H9 (cell line): Measurements from ENCODE around the gene OR5D16. TPM values are rescaled to one million over a fixed set of nuclear protein-coding genes. Genes with fewer than 3 reads are reported as not detected.

ENCODE experiments used
- DNase-seq: peaks from one replicate; pipeline ENCODE4 v3.0.0-alpha.2; 2017
- H2AFZ ChIP-seq: one replicate; pipeline ENCODE4 v1.6.1; 2013; ENCODE audit warnings: mild to moderate bottlenecking, low read length, control low read depth, moderate library complexity
- H2AK5ac ChIP-seq: 2 replicates; pipeline ENCODE4 v1.6.1; 2013; ENCODE audit warnings: low read length, control low read depth, mixed read lengths; ENCODE audit not compliant: insufficient read length
- H2BK120ac ChIP-seq: one replicate; pipeline ENCODE4 v1.6.1; 2013; ENCODE audit warnings: low read depth, mild to moderate bottlenecking, low read length, control low read depth, inconsistent platforms; ENCODE audit not compliant: poor library complexity, severe bottlenecking
- H2BK12ac ChIP-seq: 2 replicates; pipeline ENCODE4 v1.6.1; 2013; ENCODE audit warnings: low read length, control low read depth, mixed read lengths, low read depth; ENCODE audit not compliant: insufficient read length
- H2BK15ac ChIP-seq: 2 replicates; pipeline ENCODE4 v1.6.1; 2013; ENCODE audit warnings: low read depth, low read length, control low read depth
- H2BK20ac ChIP-seq: one replicate; pipeline ENCODE4 v1.6.1; 2013; ENCODE audit warnings: low read depth, mild to moderate bottlenecking, low read length, control low read depth, inconsistent platforms; ENCODE audit not compliant: poor library complexity, severe bottlenecking
- H2BK5ac ChIP-seq: 2 replicates; pipeline ENCODE4 v1.6.1; 2013; ENCODE audit warnings: low read length, control low read depth, mixed read lengths; ENCODE audit not compliant: insufficient read length
- H3K14ac ChIP-seq: 2 replicates; pipeline ENCODE4 v1.6.1; 2013; ENCODE audit warnings: low read length, control low read depth; ENCODE audit not compliant: insufficient read depth
- H3K18ac ChIP-seq: 2 replicates; pipeline ENCODE4 v1.6.1; 2013; ENCODE audit warnings: low read depth, mild to moderate bottlenecking, mixed read lengths, low read length, control low read depth; ENCODE audit not compliant: insufficient read length
- H3K23ac ChIP-seq: 2 replicates; pipeline ENCODE4 v1.6.1; 2013; ENCODE audit warnings: low read length, control low read depth, mixed read lengths, low read depth; ENCODE audit not compliant: insufficient read length
- H3K23me2 ChIP-seq: 2 replicates; pipeline ENCODE4 v1.6.1; 2013; ENCODE audit warnings: low read depth, mild to moderate bottlenecking, mixed read lengths, low read length, control low read depth; ENCODE audit not compliant: insufficient read length, poor library complexity, severe bottlenecking
- H3K27ac ChIP-seq: 2 replicates; pipeline ENCODE4 v1.5.1; 2013; ENCODE audit warnings: low read length, control low read depth, mixed read lengths, low read depth; ENCODE audit not compliant: insufficient read length
- H3K27me3 ChIP-seq: 2 replicates; pipeline ENCODE4 v1.6.1; 2013; ENCODE audit warnings: low read length, control low read depth, inconsistent platforms; ENCODE audit not compliant: insufficient read depth
- H3K4ac ChIP-seq: 2 replicates; pipeline ENCODE4 v1.6.1; 2013; ENCODE audit warnings: low read depth, mild to moderate bottlenecking, control low read depth, inconsistent platforms, low read length, moderate library complexity
- H3K4me1 ChIP-seq: 2 replicates; pipeline ENCODE4 v1.6.1; 2013; ENCODE audit warnings: low read length, control low read depth, inconsistent platforms; ENCODE audit not compliant: insufficient read depth
- H3K4me2 ChIP-seq: 2 replicates; pipeline ENCODE4 v1.6.1; 2013; ENCODE audit warnings: low read length, control low read depth, mixed read lengths; ENCODE audit not compliant: insufficient read length, insufficient read depth
- H3K56ac ChIP-seq: 2 replicates; pipeline ENCODE4 v1.6.1; 2013; ENCODE audit warnings: low read depth, mild to moderate bottlenecking, mixed read lengths, low read length, control low read depth; ENCODE audit not compliant: insufficient read length
- H3K79me1 ChIP-seq: 2 replicates; pipeline ENCODE4 v1.6.1; 2013; ENCODE audit warnings: low read depth, mild to moderate bottlenecking, moderate library complexity, low read length, control low read depth, inconsistent platforms; ENCODE audit not compliant: insufficient read depth, poor library complexity, severe bottlenecking
- H3K79me2 ChIP-seq: 2 replicates; pipeline ENCODE4 v1.6.1; 2013; ENCODE audit warnings: low read length, control low read depth, inconsistent platforms; ENCODE audit not compliant: insufficient read depth
- H3K9ac ChIP-seq: 2 replicates; pipeline ENCODE4 v1.6.1; 2013; ENCODE audit warnings: low read length, control low read depth, mixed read lengths; ENCODE audit not compliant: insufficient read length; ENCODE audit errors: extremely low read depth
- H3K9me3 ChIP-seq: one replicate; pipeline ENCODE4 v1.6.1; 2013; ENCODE audit warnings: low read depth, low read length, inconsistent platforms; ENCODE audit not compliant: control insufficient read depth
- H3T11ph ChIP-seq: one replicate; pipeline ENCODE4 v1.6.1; 2013; ENCODE audit warnings: mild to moderate bottlenecking, low read length, control low read depth, inconsistent platforms
- H4K20me1 ChIP-seq: one replicate; pipeline ENCODE4 v1.6.1; 2013; ENCODE audit not compliant: control insufficient read depth, insufficient read length, insufficient read depth
- H4K5ac ChIP-seq: 2 replicates; pipeline ENCODE4 v1.6.1; 2013; ENCODE audit warnings: low read depth, mild to moderate bottlenecking, mixed read lengths, low read length, control low read depth; ENCODE audit not compliant: insufficient read length
- H4K8ac ChIP-seq: replicated peaks from 2 replicates; pipeline ENCODE4 v1.6.1; 2013; ENCODE audit warnings: low read length, control low read depth, mixed read lengths, low read depth; ENCODE audit not compliant: insufficient read length
- H4K91ac ChIP-seq: 2 replicates; pipeline ENCODE4 v1.6.1; 2013; ENCODE audit warnings: low read depth, mild to moderate bottlenecking, moderate library complexity, mixed read lengths, low read length, control low read depth; ENCODE audit not compliant: insufficient read length
- H3K27ac Mint-ChIP-seq, 3 experiments: 2 replicates in 2 of 3; 3 replicates in 1 of 3; pipeline ENCODE4 v1.8.0; 2020 to 2021; ENCODE audit warnings: mixed read lengths in 3 of 3, mild to moderate bottlenecking in 1 of 3, moderate library complexity in 1 of 3
- H3K27me3 Mint-ChIP-seq: 2 replicates; pipeline ENCODE4 v1.8.0; 2021; ENCODE audit warnings: low read depth, mild to moderate bottlenecking, moderate library complexity, mixed read lengths
- H3K36me3 Mint-ChIP-seq, 3 experiments: 2 replicates in 2 of 3; 3 replicates in 1 of 3; pipeline ENCODE4 v1.8.0; 2020 to 2021; ENCODE audit warnings: low read depth in 3 of 3, mixed read lengths in 3 of 3; ENCODE audit not compliant: insufficient read depth in 1 of 3
- H3K4me1 Mint-ChIP-seq, 2 experiments: 2 replicates each; pipeline ENCODE4 v1.8.0; 2020; ENCODE audit warnings: mixed read lengths in 2 of 2
- H3K4me3 Mint-ChIP-seq, 2 experiments: 2 replicates in 1 of 2; 3 replicates in 1 of 2; pipeline ENCODE4 v1.8.0; 2020 to 2021; ENCODE audit warnings: mild to moderate bottlenecking in 2 of 2, mixed read lengths in 2 of 2, moderate library complexity in 1 of 2
- H3K9me3 Mint-ChIP-seq, 2 experiments: 2 replicates in 1 of 2; 3 replicates in 1 of 2; pipeline ENCODE4 v1.8.0; 2020; ENCODE audit warnings: mild to moderate bottlenecking in 2 of 2, mixed read lengths in 2 of 2, moderate library complexity in 1 of 2
- CTCF ChIP-seq: fragments of 200-600 bp; sonication (generic); conservative IDR thresholded peaks from 3 replicates; pipeline ENCODE4 v1.8.0; 2021; ENCODE audit warnings: antibody characterized with exemption, mild to moderate bottlenecking
- WGBS: extraction: QIAGEN DNeasy Blood & Tissue Kit; methylation state at CpG from one replicate; pipeline ENCODE4 v1.1.7; 2013; ENCODE audit warnings: missing lambda C conversion rate, low lambda C conversion rate, mixed read lengths; ENCODE audit not compliant: insufficient read length; ENCODE audit errors: extremely low coverage; 5-methylcytosine and 5-hydroxymethylcytosine counted together
- total RNA-seq: library from RNA; stranded (reverse); gene quantifications from 2 replicates; pipeline ENCODE4 v1.2.1, GENCODE V29; 2021

OR5D16 gene
- total RNA-seq, 1 experiment from 2014 or later = not detected

GRCh38 chr11:55852141-55852540 lies 13.6 kb downstream of the OR5D16 start:
- Histone ChIP-seq H3K4me2 (no peak overlapping the region), H2BK120ac (no peak overlapping the region), H4K20me1 (no peaks in the 10 kb centered on the region), H2AFZ (no peak overlapping the region), H2BK5ac (no peak overlapping the region), H2BK20ac (no peak overlapping the region), H3K23ac (no peak overlapping the region), H3K9me3 (peaks cover 66% of the 10 kb centered on the region), H3K79me1 (no peaks in the 10 kb centered on the region), H3K27me3 (no peaks in the 10 kb centered on the region), H3T11ph (no peak overlapping the region), H3K56ac (no peak overlapping the region), H2BK12ac (no peak overlapping the region), H3K27ac (no peak overlapping the region), H3K4ac (no peak overlapping the region), H3K79me2 (no peaks in the 10 kb centered on the region), H3K9ac (no peak overlapping the region), H3K14ac (no peak overlapping the region), H4K8ac (no peak overlapping the region), H4K91ac (no peak overlapping the region), H2AK5ac (no peak overlapping the region), H3K4me1 (no peaks in the 10 kb centered on the region), H3K23me2 (no peaks in the 10 kb centered on the region), H2BK15ac (no peak overlapping the region), H4K5ac (no peak overlapping the region), H3K18ac (no peak overlapping the region)
- Mint-ChIP-seq H3K9me3 (peaks cover 76 to 87% of the 10 kb centered on the region in 2 experiments), H3K27ac (no peak overlapping the region), H3K27me3 (no peaks in the 10 kb centered on the region), H3K4me3 (no peak overlapping the region), H3K4me1 (no peaks in the 10 kb centered on the region), H3K36me3 (peaks cover 0 to 15% (median 4%) of the 10 kb centered on the region in 3 experiments; a peak in 3 of 7 replicates)
- no CpG with 5 or more reads among the region's 1 CpG for WGBS
- no peak for DNase-seq
- no peak for TF ChIP-seq CTCF
